PC-9 (cell line): ENCODE results near the gene AP1B1. TPM values are rescaled to one million over a fixed set of nuclear protein-coding genes. Genes with fewer than 3 reads are reported as not detected.

Experiments
- Bru-seq: library from RNA; stranded (reverse); fragments of 400-500 nt; gene quantifications from one replicate; lab custom pipeline; 2021; lab: Mats Ljungman, UMichigan
- BruChase-seq, 2 experiments: library from RNA; stranded (reverse); fragments of 400-500 nt; gene quantifications; one replicate each; lab custom pipeline; 2021; lab: Mats Ljungman, UMichigan
- BruUV-seq: library from RNA; stranded (reverse); fragments of 400-500 nt; replicated peaks from 2 replicates; lab custom pipeline; 2021; lab: Mats Ljungman, UMichigan
- CTCF ChIA-PET: fragments of 300-600 bp; sonication (Branson Sonifier 250); formaldehyde crosslinking; loops from one replicate; lab custom pipeline; 2022; ENCODE audit warnings: antibody characterized with exemption; lab: Charles Lee
- POLR2A ChIA-PET: fragments of 300-600 bp; sonication (Branson Sonifier 250); formaldehyde crosslinking; loops from one replicate; lab custom pipeline; 2022; ENCODE audit warnings: antibody characterized with exemption; ENCODE audit not compliant: unreplicated experiment; lab: Charles Lee
- DNase-seq, 2 experiments: peaks; one replicate each; pipeline versions ENCODE4 v3.0.0 to v3.0.0-alpha.2; 2015 to 2022; ENCODE audit warnings: mixed read lengths in 1 of 2
- H2AFZ ChIP-seq: fragments of 200-600 bp; sonication (generic); 2 replicates; pipeline ENCODE4 v1.8.1; 2017; ENCODE audit warnings: antibody characterized with exemption
- H3F3A ChIP-seq: fragments of 200-600 bp; sonication (generic); 2 replicates; pipeline ENCODE4 v1.8.1; 2017; ENCODE audit warnings: antibody characterized with exemption, mild to moderate bottlenecking, low read depth; ENCODE audit not compliant: insufficient read depth
- H3K27ac ChIP-seq: fragments of 200-600 bp; sonication (generic); 2 replicates; pipeline ENCODE4 v1.6.1; 2016; ENCODE audit warnings: mixed run types
- H3K27me3 ChIP-seq: fragments of 200-600 bp; sonication (generic); 2 replicates; pipeline ENCODE4 v1.6.1; 2016; ENCODE audit warnings: low read depth, mixed run types; ENCODE audit not compliant: insufficient read depth
- H3K36me3 ChIP-seq: fragments of 200-600 bp; sonication (generic); 2 replicates; pipeline ENCODE4 v1.6.1; 2016; ENCODE audit warnings: low read depth, mixed run types
- H3K4me1 ChIP-seq: fragments of 200-600 bp; sonication (generic); replicated peaks from 2 replicates; pipeline ENCODE4 v1.6.1; 2016; ENCODE audit warnings: mixed run types; ENCODE audit not compliant: insufficient read depth
- H3K4me2 ChIP-seq: fragments of 200-600 bp; sonication (generic); 2 replicates; pipeline ENCODE4 v1.6.1; 2017; ENCODE audit warnings: mixed run types
- H3K4me3 ChIP-seq: fragments of 200-600 bp; sonication (generic); 2 replicates; pipeline ENCODE4 v1.6.1; 2016; ENCODE audit warnings: mixed run types
- H3K79me2 ChIP-seq: fragments of 200-600 bp; sonication (generic); 2 replicates; pipeline ENCODE4 v1.6.1; 2017; ENCODE audit warnings: low read depth, mixed run types
- H3K9me2 ChIP-seq: fragments of 200-600 bp; sonication (generic); 2 replicates; pipeline ENCODE4 v1.8.1; 2017; ENCODE audit warnings: mild to moderate bottlenecking; ENCODE audit not compliant: insufficient read depth
- H3K9me3 ChIP-seq: fragments of 200-600 bp; sonication (generic); 2 replicates; pipeline ENCODE4 v1.8.1; 2016; ENCODE audit warnings: low read depth; ENCODE audit not compliant: insufficient read depth
- H4K20me1 ChIP-seq: fragments of 200-600 bp; sonication (generic); 2 replicates; pipeline ENCODE4 v1.8.1; 2017; ENCODE audit not compliant: insufficient read depth
- EZH2 ChIP-seq: fragments of 200-600 bp; sonication (generic); IDR thresholded peaks from 2 replicates; pipeline ENCODE4 v1.8.0; 2017; ENCODE audit warnings: antibody characterized with exemption, low read depth
- intact Hi-C: fragments of 100-400 bp; cut with micrococcal nuclease; formaldehyde crosslinking; loops from one replicate; pipeline ENCODE4 v1.10.0; 2022; ENCODE audit not compliant: unreplicated experiment
- long read RNA-seq: library from polyadenylated mRNA; stranded (forward); transcript quantifications from one replicate; pipeline ENCODE4 v2.0.0, GENCODE V29; 2022
- total RNA-seq: library from RNA; stranded (reverse); gene quantifications from 2 replicates; pipeline ENCODE4 v1.2.3, GENCODE V29; 2021
- TF ChIP-seq, protein P1 (sequence below): fragments of 200-600 bp; sonication (generic); conservative IDR thresholded peaks from 2 replicates; pipeline ENCODE4 v1.6.1; 2017; ENCODE audit warnings: mixed run types, antibody characterized with exemption, mild to moderate bottlenecking, moderate library complexity

AP1B1 gene
- total RNA-seq (43.9 and 50.8 TPM in 2 replicates), Bru-seq, nascent RNA (percentile 48 among the genes with signal in this experiment), BruChase-seq, experiment 1, labeled RNA remaining after a 2-hour chase (percentile 43 among the genes with signal in this experiment), BruChase-seq, experiment 2, labeled RNA remaining after a 6-hour chase (percentile 60 among the genes with signal in this experiment)
- long read RNA-seq, full-length matches to known transcripts, result 38 of 66 reads
- long read RNA-seq, partial matches to known transcripts, result 14 of 66 reads
- long read RNA-seq, other reads (novel, unspliced or antisense), result 14 of 66 reads

DNA sequence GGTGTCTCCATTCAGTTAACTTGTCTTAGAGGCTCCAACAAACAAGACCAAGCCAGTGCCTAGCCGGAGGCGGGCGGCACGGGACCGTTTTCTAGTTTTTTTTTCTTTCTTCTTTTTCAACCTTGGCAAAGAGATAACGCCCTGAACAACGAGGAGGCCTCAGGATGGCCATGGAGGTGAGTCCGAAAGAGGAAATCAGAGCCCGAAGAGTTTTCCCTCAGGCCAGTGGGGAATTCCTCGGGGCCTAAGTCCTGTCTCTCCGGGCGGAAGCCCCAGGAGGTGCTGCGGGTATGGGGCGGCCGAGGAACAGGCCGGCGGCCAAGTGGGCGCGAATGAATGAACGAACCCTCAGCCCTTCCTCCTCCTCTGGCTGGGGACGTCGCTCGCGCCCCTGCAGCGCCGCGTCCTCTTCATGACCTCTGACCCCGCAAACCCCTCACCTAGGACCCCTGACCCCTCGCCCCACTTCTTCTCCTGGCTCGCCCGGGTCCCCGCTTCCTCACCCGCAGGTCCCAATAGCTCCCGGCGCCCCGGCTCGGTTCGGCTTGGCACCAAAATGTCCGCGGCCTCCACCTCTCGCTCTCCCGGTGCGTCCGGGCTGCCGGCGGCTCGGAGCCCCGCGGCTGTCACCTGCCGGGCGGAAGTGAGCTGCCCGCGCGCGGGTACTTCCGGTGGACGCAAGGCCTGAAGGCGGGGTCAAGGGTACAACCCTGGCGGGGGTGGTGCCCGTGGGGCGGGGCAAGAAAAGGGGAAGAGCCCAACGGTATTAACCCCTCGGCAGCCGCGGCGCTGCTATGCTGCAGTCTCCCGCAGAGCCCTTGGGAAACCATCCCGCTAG, at the start of gene AP1B1:
AP1B1 (minus strand) TSS at position 650 of the 838 bp plus-strand sequence. CDS start 21,327 bp downstream, outside the sequence.
- Histone ChIP-seq H3K27ac (0 out of 2 replicates have a peak within 1 kb of the TSS, but pooled peaks have one; percentile 8), H3K4me2 (peak within 1 kb of the TSS; percentile 99), H3K4me3 (peak within 1 kb of the TSS; percentile 76), H3K27me3 (no peaks in the 10 kb centered on the region), H3F3A (no peaks in the 10 kb centered on the region; the same call in 1 of the 2 replicates), H3K9me2 (no peaks in the 10 kb centered on the region), H3K36me3 (no peaks in the 10 kb centered on the region), H3K9me3 (no peaks in the 10 kb centered on the region), H3K79me2 (peaks cover 50% of the 10 kb centered on the region), H3K4me1 (peaks cover 17% of the 10 kb centered on the region; the same call in 1 of the 2 replicates), H2AFZ (peak within 1 kb of the TSS; percentile 93), H4K20me1 (no peaks in the 10 kb centered on the region)
- BruUV-seq, result TSS peak; percentile 70
- TF ChIP-seq, protein P1, sequence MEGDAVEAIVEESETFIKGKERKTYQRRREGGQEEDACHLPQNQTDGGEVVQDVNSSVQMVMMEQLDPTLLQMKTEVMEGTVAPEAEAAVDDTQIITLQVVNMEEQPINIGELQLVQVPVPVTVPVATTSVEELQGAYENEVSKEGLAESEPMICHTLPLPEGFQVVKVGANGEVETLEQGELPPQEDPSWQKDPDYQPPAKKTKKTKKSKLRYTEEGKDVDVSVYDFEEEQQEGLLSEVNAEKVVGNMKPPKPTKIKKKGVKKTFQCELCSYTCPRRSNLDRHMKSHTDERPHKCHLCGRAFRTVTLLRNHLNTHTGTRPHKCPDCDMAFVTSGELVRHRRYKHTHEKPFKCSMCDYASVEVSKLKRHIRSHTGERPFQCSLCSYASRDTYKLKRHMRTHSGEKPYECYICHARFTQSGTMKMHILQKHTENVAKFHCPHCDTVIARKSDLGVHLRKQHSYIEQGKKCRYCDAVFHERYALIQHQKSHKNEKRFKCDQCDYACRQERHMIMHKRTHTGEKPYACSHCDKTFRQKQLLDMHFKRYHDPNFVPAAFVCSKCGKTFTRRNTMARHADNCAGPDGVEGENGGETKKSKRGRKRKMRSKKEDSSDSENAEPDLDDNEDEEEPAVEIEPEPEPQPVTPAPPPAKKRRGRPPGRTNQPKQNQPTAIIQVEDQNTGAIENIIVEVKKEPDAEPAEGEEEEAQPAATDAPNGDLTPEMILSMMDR, result no peak
- TF ChIP-seq EZH2, result no peak
- peak; percentile 88 to 90 for DNase-seq
- intact Hi-C loops, result loop anchor here (10.0 kb wide), 1 partner anchor 83 kb away; the partner anchor contains the start of gene GAS2L1
- POLR2A ChIA-PET, result interaction anchor here (0.6 kb wide), 1 partner anchor 1702 kb away, joined by 6 read pairs; no protein-coding TSS in a partner anchor
- CTCF ChIA-PET, result interaction anchor here (0.6 kb wide), 2 partner anchors 95 to 494 kb away, joined by 3 to 12 read pairs; no protein-coding TSS in a partner anchor

DNA sequence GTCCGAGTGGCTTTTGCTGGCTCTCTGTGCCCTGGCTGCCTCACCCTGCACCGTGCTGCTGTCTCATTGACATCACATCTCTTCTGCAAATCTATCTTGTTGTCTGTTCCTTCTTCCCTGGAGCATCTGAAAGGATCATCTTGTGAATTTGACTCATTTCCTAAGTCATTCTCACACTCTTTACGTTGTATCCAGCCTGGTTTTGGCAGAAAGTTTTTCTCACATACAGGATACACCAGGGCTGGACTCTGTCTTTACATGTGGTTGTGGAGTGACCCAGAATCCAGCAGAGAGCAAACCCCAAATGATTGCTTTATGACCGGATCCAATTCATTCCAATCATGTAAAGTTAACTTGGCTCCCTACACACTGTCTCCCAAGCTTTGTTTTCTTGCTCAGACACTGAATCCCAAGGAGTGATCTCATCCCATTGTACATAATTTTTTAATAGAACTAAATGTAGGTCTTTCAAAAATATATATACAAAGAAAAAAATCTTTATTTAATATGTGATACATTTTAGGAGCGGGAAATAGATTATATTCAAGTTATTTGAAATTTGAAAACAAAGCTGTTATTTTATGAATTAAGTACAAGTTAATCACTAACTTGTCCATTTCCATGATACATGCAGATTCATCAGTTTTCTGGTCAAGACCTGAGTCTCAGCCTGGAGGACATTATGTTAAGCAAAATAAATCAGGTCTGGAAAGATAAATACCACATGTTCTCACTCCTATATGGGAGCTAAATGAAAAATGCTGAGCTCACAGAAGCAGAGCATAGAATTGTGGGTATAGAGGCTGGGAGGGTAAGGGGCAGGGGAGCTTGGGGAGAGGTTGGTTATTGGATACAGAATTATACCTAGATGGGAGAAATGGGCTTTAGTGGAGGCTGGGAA, 47.1 kb upstream of the AP1B1 start:
- Histone ChIP-seq H3K4me2 (no peak overlapping the region), H3K9me2 (no peaks in the 10 kb centered on the region), H3K27ac (no peak overlapping the region), H3F3A (no peaks in the 10 kb centered on the region), H3K27me3 (no peaks in the 10 kb centered on the region), H3K79me2 (no peaks in the 10 kb centered on the region), H3K9me3 (no peaks in the 10 kb centered on the region), H3K4me1 (no peaks in the 10 kb centered on the region), H3K4me3 (no peak overlapping the region), H2AFZ (no peak overlapping the region), H3K36me3 (no peaks in the 10 kb centered on the region), H4K20me1 (no peaks in the 10 kb centered on the region)
- CTCF ChIA-PET, result no interaction called here
- intact Hi-C loops, result no loop called here
- TF ChIP-seq, protein P1, result no peak
- TF ChIP-seq EZH2, result no peak
- no peak for DNase-seq
- POLR2A ChIA-PET, result interaction anchor here (0.6 to 0.7 kb wide), 2 partner anchors 55 to 89 kb away, joined by 5 to 6 read pairs; no protein-coding TSS in a partner anchor
- BruUV-seq, result no TSS peak
